GM23338 (cell line): ENCODE results near the gene AATF.

Experiments
- CREB1 ChIP-seq: fragments of 250-450 bp; sonication (Bioruptor Pico); IDR thresholded peaks from 2 replicates; pipeline ENCODE4 v1.5.0; 2020; ENCODE audit warnings: low read depth, mild to moderate bottlenecking, moderate library complexity
- CTCF ChIP-seq, 2 experiments: fragments of 200-600 bp in 1 of 2; sonication (generic) in 1 of 2; conservative IDR thresholded peaks; 2 replicates each; pipeline versions ENCODE4 v1.5.1 to v1.6.1; 2016 to 2017; ENCODE audit warnings: antibody characterized with exemption in 2 of 2, low read depth in 2 of 2, mild to moderate bottlenecking in 2 of 2, moderate library complexity in 1 of 2
- ETS1 ChIP-seq: IDR thresholded peaks from 2 replicates; pipeline ENCODE4 v1.6.1; 2016; ENCODE audit warnings: antibody characterized with exemption
- EZH2 ChIP-seq: fragments of 200-600 bp; sonication (generic); IDR thresholded peaks from one replicate; pipeline ENCODE4 v1.8.0; 2017; ENCODE audit warnings: antibody characterized with exemption, mild to moderate bottlenecking, low read depth; ENCODE audit not compliant: unreplicated experiment
- EZH2phosphoT487 ChIP-seq: fragments of 200-600 bp; sonication (generic); IDR thresholded peaks from one replicate; pipeline ENCODE4 v1.8.1; 2018; ENCODE audit warnings: antibody characterized with exemption; ENCODE audit not compliant: unreplicated experiment
- JUNB ChIP-seq: IDR thresholded peaks from one replicate; pipeline ENCODE4 v1.6.1; 2016; ENCODE audit warnings: antibody characterized with exemption; ENCODE audit not compliant: unreplicated experiment
- NANOG ChIP-seq: IDR thresholded peaks from 2 replicates; pipeline ENCODE4 v1.6.1; 2016; ENCODE audit warnings: antibody characterized with exemption, borderline replicate concordance
- POLR2AphosphoS5 ChIP-seq: IDR thresholded peaks from 2 replicates; pipeline ENCODE4 v1.6.1; 2016; ENCODE audit warnings: antibody characterized with exemption, low read depth
- REST ChIP-seq: IDR thresholded peaks from one replicate; pipeline ENCODE4 v1.6.1; 2018; ENCODE audit warnings: antibody characterized with exemption; ENCODE audit not compliant: unreplicated experiment
- STAT1 ChIP-seq: IDR thresholded peaks from one replicate; pipeline ENCODE4 v1.6.1; 2016; ENCODE audit warnings: antibody characterized with exemption; ENCODE audit not compliant: unreplicated experiment
- ZNF114 ChIP-seq: fragments of 250-450 bp; sonication (Bioruptor Pico); IDR thresholded peaks from 2 replicates; pipeline ENCODE4 v1.5.0; 2020; ENCODE audit warnings: mild to moderate bottlenecking, moderate library complexity
- ZNF331 ChIP-seq: fragments of 250-450 bp; sonication (Bioruptor Pico); IDR thresholded peaks from 2 replicates; pipeline ENCODE4 v1.5.0; 2020; ENCODE audit warnings: low read depth, mild to moderate bottlenecking, moderate library complexity
- TF ChIP-seq, protein P1 (sequence below): fragments of 250-450 bp; sonication (Bioruptor Pico); IDR thresholded peaks from 2 replicates; pipeline ENCODE4 v1.5.0; 2020; ENCODE audit warnings: mild to moderate bottlenecking, moderate library complexity

GRCh38 chr17:36932694-36933511 lies 15.9 kb upstream of the AATF start:
- TF ChIP-seq REST (no peak), CTCF (conservative IDR thresholded peaks at IDR 0.05; ENCODE audit: low read depth in 2 of 2) (no peak), POLR2AphosphoS5 (no peak), EZH2 (peak; percentile 99), EZH2phosphoT487 (peak; percentile 58), JUNB (no peak), CREB1 (CRISPR knock-in tag) (no peak), STAT1 (no peak), ETS1 (no peak), ZNF331 (CRISPR knock-in tag) (no peak), NANOG (no peak), ZNF114 (CRISPR knock-in tag) (no peak)
- TF ChIP-seq, protein P1, sequence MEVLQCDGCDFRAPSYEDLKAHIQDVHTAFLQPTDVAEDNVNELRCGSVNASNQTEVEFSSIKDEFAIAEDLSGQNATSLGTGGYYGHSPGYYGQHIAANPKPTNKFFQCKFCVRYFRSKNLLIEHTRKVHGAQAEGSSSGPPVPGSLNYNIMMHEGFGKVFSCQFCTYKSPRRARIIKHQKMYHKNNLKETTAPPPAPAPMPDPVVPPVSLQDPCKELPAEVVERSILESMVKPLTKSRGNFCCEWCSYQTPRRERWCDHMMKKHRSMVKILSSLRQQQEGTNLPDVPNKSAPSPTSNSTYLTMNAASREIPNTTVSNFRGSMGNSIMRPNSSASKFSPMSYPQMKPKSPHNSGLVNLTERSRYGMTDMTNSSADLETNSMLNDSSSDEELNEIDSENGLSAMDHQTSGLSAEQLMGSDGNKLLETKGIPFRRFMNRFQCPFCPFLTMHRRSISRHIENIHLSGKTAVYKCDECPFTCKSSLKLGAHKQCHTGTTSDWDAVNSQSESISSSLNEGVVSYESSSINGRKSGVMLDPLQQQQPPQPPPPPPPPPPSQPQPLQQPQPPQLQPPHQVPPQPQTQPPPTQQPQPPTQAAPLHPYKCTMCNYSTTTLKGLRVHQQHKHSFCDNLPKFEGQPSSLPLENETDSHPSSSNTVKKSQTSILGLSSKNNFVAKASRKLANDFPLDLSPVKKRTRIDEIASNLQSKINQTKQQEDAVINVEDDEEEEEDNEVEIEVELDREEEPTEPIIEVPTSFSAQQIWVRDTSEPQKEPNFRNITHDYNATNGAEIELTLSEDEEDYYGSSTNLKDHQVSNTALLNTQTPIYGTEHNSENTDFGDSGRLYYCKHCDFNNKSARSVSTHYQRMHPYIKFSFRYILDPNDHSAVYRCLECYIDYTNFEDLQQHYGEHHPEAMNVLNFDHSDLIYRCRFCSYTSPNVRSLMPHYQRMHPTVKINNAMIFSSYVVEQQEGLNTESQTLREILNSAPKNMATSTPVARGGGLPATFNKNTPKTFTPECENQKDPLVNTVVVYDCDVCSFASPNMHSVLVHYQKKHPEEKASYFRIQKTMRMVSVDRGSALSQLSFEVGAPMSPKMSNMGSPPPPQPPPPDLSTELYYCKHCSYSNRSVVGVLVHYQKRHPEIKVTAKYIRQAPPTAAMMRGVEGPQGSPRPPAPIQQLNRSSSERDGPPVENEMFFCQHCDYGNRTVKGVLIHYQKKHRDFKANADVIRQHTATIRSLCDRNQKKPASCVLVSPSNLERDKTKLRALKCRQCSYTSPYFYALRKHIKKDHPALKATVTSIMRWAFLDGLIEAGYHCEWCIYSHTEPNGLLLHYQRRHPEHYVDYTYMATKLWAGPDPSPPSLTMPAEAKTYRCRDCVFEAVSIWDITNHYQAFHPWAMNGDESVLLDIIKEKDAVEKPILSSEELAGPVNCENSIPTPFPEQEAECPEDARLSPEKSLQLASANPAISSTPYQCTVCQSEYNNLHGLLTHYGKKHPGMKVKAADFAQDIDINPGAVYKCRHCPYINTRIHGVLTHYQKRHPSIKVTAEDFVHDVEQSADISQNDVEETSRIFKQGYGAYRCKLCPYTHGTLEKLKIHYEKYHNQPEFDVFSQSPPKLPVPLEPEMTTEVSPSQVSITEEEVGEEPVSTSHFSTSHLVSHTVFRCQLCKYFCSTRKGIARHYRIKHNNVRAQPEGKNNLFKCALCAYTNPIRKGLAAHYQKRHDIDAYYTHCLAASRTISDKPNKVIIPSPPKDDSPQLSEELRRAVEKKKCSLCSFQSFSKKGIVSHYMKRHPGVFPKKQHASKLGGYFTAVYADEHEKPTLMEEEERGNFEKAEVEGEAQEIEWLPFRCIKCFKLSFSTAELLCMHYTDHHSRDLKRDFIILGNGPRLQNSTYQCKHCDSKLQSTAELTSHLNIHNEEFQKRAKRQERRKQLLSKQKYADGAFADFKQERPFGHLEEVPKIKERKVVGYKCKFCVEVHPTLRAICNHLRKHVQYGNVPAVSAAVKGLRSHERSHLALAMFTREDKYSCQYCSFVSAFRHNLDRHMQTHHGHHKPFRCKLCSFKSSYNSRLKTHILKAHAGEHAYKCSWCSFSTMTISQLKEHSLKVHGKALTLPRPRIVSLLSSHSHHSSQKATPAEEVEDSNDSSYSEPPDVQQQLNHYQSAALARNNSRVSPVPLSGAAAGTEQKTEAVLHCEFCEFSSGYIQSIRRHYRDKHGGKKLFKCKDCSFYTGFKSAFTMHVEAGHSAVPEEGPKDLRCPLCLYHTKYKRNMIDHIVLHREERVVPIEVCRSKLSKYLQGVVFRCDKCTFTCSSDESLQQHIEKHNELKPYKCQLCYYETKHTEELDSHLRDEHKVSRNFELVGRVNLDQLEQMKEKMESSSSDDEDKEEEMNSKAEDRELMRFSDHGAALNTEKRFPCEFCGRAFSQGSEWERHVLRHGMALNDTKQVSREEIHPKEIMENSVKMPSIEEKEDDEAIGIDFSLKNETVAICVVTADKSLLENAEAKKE, result no peak
